Measurements from ENCODE around the gene HIBCH. TPM values are rescaled to one million over a fixed set of nuclear protein-coding genes. Genes with fewer than 3 reads are reported as not detected.

Gene HIBCH
- total RNA-seq, 3 donors from 2014 or later (not counting 1 experiment from before 2014, with no cell fraction given), result 19.3 to 31.4 (median 21.6) TPM

DNA sequence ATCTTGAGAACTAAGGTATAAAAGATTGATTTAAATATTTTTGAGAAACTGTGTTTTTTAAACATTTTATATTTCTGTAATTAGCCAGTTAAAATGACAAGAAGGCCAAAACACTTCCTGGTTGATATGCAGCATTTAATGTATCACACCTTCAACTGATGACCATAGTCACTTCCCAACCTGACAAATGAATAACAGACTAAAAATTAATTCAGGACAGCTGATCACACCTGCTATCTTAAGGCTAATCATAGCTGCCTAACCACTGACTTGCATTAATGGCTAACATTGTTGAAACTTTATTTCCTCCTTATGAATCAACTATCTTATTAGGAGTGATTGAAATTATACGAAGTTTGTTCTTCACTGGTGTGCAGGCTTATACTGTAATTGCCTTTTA, 131.3 kb downstream of the HIBCH start:
- no CpG with 5 or more reads among the region's 1 CpG for WGBS (ENCODE audit: insufficient coverage)
- H3K4me3 ChIP-seq (ENCODE audit: low read length), result no peak overlapping the region
- no peak overlapping the region for H3K4me3 Mint-ChIP-seq
- H3K4me1 Mint-ChIP-seq, result no peaks in the 10 kb centered on the region
- no peaks in the 10 kb centered on the region for H3K36me3 ChIP-seq (ENCODE audit: control insufficient read depth, insufficient read depth, low read length)
- intact Hi-C loops (cut with micrococcal nuclease), result no loop called here
- ATAC-seq (no peak), DNase-seq (no peak)
- no peaks in the 10 kb centered on the region for H3K9me3 Mint-ChIP-seq
- no peaks in the 10 kb centered on the region for H3K27me3 ChIP-seq (ENCODE audit: control insufficient read depth, insufficient read depth, low read length)
- TF ChIP-seq, protein P1, sequence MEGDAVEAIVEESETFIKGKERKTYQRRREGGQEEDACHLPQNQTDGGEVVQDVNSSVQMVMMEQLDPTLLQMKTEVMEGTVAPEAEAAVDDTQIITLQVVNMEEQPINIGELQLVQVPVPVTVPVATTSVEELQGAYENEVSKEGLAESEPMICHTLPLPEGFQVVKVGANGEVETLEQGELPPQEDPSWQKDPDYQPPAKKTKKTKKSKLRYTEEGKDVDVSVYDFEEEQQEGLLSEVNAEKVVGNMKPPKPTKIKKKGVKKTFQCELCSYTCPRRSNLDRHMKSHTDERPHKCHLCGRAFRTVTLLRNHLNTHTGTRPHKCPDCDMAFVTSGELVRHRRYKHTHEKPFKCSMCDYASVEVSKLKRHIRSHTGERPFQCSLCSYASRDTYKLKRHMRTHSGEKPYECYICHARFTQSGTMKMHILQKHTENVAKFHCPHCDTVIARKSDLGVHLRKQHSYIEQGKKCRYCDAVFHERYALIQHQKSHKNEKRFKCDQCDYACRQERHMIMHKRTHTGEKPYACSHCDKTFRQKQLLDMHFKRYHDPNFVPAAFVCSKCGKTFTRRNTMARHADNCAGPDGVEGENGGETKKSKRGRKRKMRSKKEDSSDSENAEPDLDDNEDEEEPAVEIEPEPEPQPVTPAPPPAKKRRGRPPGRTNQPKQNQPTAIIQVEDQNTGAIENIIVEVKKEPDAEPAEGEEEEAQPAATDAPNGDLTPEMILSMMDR (IDR thresholded peaks at IDR 0.05), result no peak
- H3K4me1 ChIP-seq (ENCODE audit: control insufficient read depth, insufficient read depth, low read length), result no peaks in the 10 kb centered on the region
- H3K36me3 Mint-ChIP-seq, result no peaks in the 10 kb centered on the region
- H3K27ac ChIP-seq (ENCODE audit: low read length), result no peak overlapping the region
- no peak overlapping the region for H3K27ac Mint-ChIP-seq
- no peaks in the 10 kb centered on the region for H3K9me3 ChIP-seq (ENCODE audit: control insufficient read depth, insufficient read depth, low read length)
- H3K27me3 Mint-ChIP-seq (ENCODE audit: low read depth in 2 of 2), result no peaks in the 10 kb centered on the region

DNA sequence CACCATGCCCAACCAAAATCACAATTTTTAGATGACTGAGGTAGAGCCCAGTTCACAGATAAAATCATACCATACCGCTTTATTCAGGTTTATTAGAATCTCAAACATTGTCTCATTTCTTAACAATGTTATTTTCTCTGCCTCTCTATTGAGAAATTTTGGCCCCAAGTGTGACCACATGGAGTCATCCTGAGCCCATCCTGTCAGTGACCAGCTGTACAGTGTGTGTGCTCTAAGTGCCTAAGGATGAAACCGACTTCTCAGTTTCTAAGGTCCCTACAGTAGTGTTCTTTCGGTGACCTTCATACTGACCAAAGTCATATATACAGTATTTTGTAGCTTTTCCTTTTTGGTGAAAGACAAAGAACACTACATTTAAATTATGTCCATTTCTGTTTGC, 133.4 kb downstream of the HIBCH start:
- Histone ChIP-seq H3K27me3 (ENCODE audit: control insufficient read depth, insufficient read depth, low read length) (no peaks in the 10 kb centered on the region), H3K4me1 (ENCODE audit: control insufficient read depth, insufficient read depth, low read length) (no peaks in the 10 kb centered on the region), H3K9me3 (ENCODE audit: control insufficient read depth, insufficient read depth, low read length) (no peaks in the 10 kb centered on the region), H3K36me3 (ENCODE audit: control insufficient read depth, insufficient read depth, low read length) (no peaks in the 10 kb centered on the region), H3K27ac (ENCODE audit: low read length) (no peak overlapping the region), H3K4me3 (ENCODE audit: low read length) (no peak overlapping the region)
- intact Hi-C loops (cut with micrococcal nuclease), result no loop called here
- TF ChIP-seq, protein P1 (IDR thresholded peaks at IDR 0.05), result no peak
- Mint-ChIP-seq H3K27me3 (ENCODE audit: low read depth in 2 of 2) (peaks cover 0 to 2% of the 10 kb centered on the region in 2 donors), H3K4me3 (no peak overlapping the region), H3K4me1 (peaks cover 1 to 2% of the 10 kb centered on the region in 2 donors), H3K27ac (no peak overlapping the region), H3K36me3 (no peaks in the 10 kb centered on the region), H3K9me3 (no peaks in the 10 kb centered on the region)
- no peak for ATAC-seq
- 95% methylated on average over 3 of the region's 3 CpGs for WGBS (ENCODE audit: insufficient coverage)
- DNase-seq, result no peak

DNA sequence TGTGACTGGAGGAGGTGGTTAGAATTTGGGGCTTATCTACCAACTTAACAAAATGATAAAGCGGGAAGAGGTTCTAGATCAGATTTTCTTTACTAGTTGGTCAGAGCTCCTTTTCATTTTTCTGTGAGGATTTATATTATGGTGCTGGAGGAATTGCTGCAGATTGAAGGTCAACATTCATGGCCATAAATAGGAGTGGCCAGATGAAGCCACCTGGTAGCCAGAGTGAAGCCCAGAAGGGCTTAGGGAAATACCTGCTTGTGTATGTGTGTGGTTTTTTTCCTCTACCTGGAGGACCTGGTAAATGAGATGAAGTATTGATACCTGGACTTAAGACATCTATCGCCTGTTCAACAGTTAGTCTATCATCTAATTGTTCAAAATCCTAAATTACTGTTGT, 134.2 kb downstream of the HIBCH start:
- Histone ChIP-seq H3K4me3 (ENCODE audit: low read length) (no peak overlapping the region), H3K27ac (ENCODE audit: low read length) (no peak overlapping the region), H3K4me1 (ENCODE audit: control insufficient read depth, insufficient read depth, low read length) (peaks cover 2% of the 10 kb centered on the region), H3K36me3 (ENCODE audit: control insufficient read depth, insufficient read depth, low read length) (no peaks in the 10 kb centered on the region), H3K27me3 (ENCODE audit: control insufficient read depth, insufficient read depth, low read length) (no peaks in the 10 kb centered on the region), H3K9me3 (ENCODE audit: control insufficient read depth, insufficient read depth, low read length) (no peaks in the 10 kb centered on the region)
- peaks cover 5% of the 10 kb centered on the region in 2 donors for H3K4me1 Mint-ChIP-seq
- ATAC-seq (no peak), DNase-seq (no peak)
- WGBS (ENCODE audit: insufficient coverage), result 83% methylated on average over 1 of the region's 2 CpGs
- H3K36me3 Mint-ChIP-seq, result no peaks in the 10 kb centered on the region
- intact Hi-C loops (cut with micrococcal nuclease), result no loop called here
- no peak overlapping the region for H3K27ac Mint-ChIP-seq
- TF ChIP-seq, protein P1 (IDR thresholded peaks at IDR 0.05), result no peak
- no peaks in the 10 kb centered on the region for H3K9me3 Mint-ChIP-seq
- H3K27me3 Mint-ChIP-seq (ENCODE audit: low read depth in 2 of 2), result peaks cover 0 to 5% of the 10 kb centered on the region in 2 donors
- H3K4me3 Mint-ChIP-seq, result no peak overlapping the region

DNA sequence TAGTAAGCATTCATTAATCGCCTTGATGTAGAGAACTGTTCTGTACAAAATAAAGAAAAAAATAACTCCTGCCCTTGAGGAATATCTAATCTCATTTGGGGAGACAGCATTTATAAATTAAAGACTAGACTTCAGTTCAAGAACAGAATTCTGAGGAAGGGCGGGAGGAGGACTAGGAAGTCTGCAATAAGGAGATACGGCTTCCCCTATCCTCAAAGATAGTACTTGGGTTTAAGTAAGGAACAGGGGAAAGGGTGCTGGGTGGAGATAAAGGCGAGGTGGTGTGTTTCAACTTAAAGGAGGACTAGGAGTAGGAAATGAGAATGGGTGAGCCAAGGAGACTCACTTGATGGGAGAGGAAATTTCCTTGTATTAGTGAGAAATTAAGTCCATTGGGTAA, 135.2 kb downstream of the HIBCH start:
- Mint-ChIP-seq H3K9me3 (no peaks in the 10 kb centered on the region), H3K27me3 (ENCODE audit: low read depth in 2 of 2) (peaks cover 0 to 11% of the 10 kb centered on the region in 2 donors), H3K27ac (no peak overlapping the region), H3K36me3 (no peaks in the 10 kb centered on the region), H3K4me1 (peaks cover 11% of the 10 kb centered on the region in 2 donors), H3K4me3 (no peak overlapping the region)
- intact Hi-C loops (cut with micrococcal nuclease), result no loop called here
- WGBS (ENCODE audit: insufficient coverage), result 78% methylated on average over 2 of the region's 4 CpGs
- Histone ChIP-seq H3K9me3 (ENCODE audit: control insufficient read depth, insufficient read depth, low read length) (no peaks in the 10 kb centered on the region), H3K4me1 (ENCODE audit: control insufficient read depth, insufficient read depth, low read length) (peaks cover 9% of the 10 kb centered on the region), H3K27ac (ENCODE audit: low read length) (no peak overlapping the region), H3K4me3 (ENCODE audit: low read length) (no peak overlapping the region), H3K27me3 (ENCODE audit: control insufficient read depth, insufficient read depth, low read length) (peaks cover 4% of the 10 kb centered on the region), H3K36me3 (ENCODE audit: control insufficient read depth, insufficient read depth, low read length) (no peaks in the 10 kb centered on the region)
- ATAC-seq (no peak), DNase-seq (no peak)
- TF ChIP-seq, protein P1 (IDR thresholded peaks at IDR 0.05), result no peak
